Activated CD4-positive, alpha-beta T cell treated with anti-CD3 and anti-CD28 coated beads, Interleukin-2, amount 10 ng/mL, durations not matched to agents 7 days and 5 days (primary cell): Measurements from ENCODE around the gene EIF4EBP3. TPM values are rescaled to one million over a fixed set of nuclear protein-coding genes. Genes with fewer than 3 reads are reported as not detected.
"Not testable (repeated sequence)": the region's sequence is repeated elsewhere in the genome, so short reads cannot be mapped to it uniquely, and the experiment has no call there.

Experiments
- CTCF ChIA-PET: fragments of 350-600 bp; sonication (Branson Sonifier 250); formaldehyde crosslinking; loops from one replicate; lab custom pipeline; 2021; ENCODE audit warnings: antibody characterized with exemption; lab: Charles Lee
- POLR2A ChIA-PET: fragments of 350-600 bp; sonication (Branson Sonifier 250); formaldehyde crosslinking; loops from one replicate; lab custom pipeline; 2021; ENCODE audit warnings: antibody characterized with exemption; lab: Charles Lee
- DNase-seq: peaks from one replicate; pipeline ENCODE4 v3.0.0-alpha.2; 2020
- H3K27ac Mint-ChIP-seq: one replicate; pipeline ENCODE4 v1.8.0; 2021; ENCODE audit warnings: mild to moderate bottlenecking, moderate library complexity, mixed read lengths
- H3K27me3 Mint-ChIP-seq: one replicate; pipeline ENCODE4 v1.8.0; 2021; ENCODE audit warnings: mixed read lengths
- H3K36me3 Mint-ChIP-seq: one replicate; pipeline ENCODE4 v1.8.0; 2021; ENCODE audit warnings: low read depth, mixed read lengths
- H3K4me1 Mint-ChIP-seq: one replicate; pipeline ENCODE4 v1.8.0; 2021; ENCODE audit warnings: mixed read lengths
- H3K4me3 Mint-ChIP-seq: one replicate; pipeline ENCODE4 v1.8.0; 2021; ENCODE audit warnings: mild to moderate bottlenecking, moderate library complexity, mixed read lengths
- H3K9me3 Mint-ChIP-seq: one replicate; pipeline ENCODE4 v1.8.0; 2021; ENCODE audit warnings: mixed read lengths
- total RNA-seq, 2 experiments: library from RNA; stranded (reverse); gene quantifications; one replicate each; pipeline ENCODE4 v1.2.3, GENCODE V29; 2021

Gene EIF4EBP3
- total RNA-seq, 2 experiments from 2014 or later = 9.5 to 9.7 TPM

DNA sequence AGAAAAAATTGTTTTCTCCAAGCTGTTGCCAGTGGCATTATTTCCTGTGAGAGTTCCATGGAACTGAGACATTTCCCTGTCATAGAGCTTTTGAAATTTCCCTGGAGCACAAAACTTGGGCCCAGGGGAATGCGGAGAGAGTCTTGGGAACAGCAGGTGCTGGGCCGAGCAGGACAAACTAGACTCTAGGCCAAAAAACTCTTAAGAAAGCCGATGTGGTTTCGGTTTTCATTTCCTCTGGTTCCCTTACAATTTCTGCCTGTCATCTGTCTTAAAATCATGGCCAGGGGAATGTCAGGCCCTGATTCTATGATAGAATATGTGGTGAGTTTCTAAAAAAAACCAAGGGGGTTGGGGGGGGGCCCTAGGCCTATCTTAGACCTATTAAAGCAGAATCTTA is 21.7 kb downstream of the EIF4EBP3 start:
- peak overlapping the region; percentile 65 for H3K4me3 Mint-ChIP-seq
- ChIA-PET POLR2A (interaction anchor here (0.6 to 1.6 kb wide), 2 partner anchors 78 to 1130 kb away, joined by 3 read pairs; partner anchors contain the start of genes IK and NDUFA2), CTCF (interaction anchor here (0.8 to 1.6 kb wide), 5 partner anchors 8 to 66 kb away, joined by 3 to 6 read pairs (median 3); no protein-coding TSS in a partner anchor)
- peaks cover 54% of the 10 kb centered on the region for H3K4me1 Mint-ChIP-seq
- H3K36me3 Mint-ChIP-seq = peaks cover 44% of the 10 kb centered on the region
- peak; percentile 33 for DNase-seq
- no peaks in the 10 kb centered on the region for H3K27me3 Mint-ChIP-seq
- no peaks in the 10 kb centered on the region for H3K9me3 Mint-ChIP-seq
- H3K27ac Mint-ChIP-seq = peak overlapping the region; percentile 97

DNA sequence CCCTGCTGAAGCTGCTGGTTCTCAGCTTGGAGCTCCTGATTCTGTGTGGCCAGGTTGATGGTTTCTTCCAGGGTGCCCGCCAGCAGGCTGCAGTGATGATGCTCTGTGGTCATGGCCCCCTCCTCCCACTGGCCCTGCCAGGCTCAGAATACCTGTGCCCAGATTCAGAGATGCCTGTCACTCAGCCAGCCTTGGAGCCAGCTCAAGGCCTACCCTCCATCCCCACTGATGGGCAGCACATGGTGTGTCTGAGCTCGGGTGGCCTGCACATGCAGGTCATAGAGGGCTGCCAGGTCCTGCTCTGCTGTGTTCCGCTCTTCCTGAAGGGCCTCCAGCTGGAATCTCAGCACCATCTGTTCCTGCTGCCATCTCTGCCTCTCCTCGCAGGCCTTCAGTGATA is 22.6 kb downstream of the EIF4EBP3 start:
- Mint-ChIP-seq H3K9me3 (no peaks in the 10 kb centered on the region), H3K27ac (peak overlapping the region; percentile 97), H3K36me3 (peaks cover 42% of the 10 kb centered on the region), H3K4me3 (no peak overlapping the region), H3K4me1 (peaks cover 52% of the 10 kb centered on the region), H3K27me3 (no peaks in the 10 kb centered on the region)
- POLR2A ChIA-PET = interaction anchor here (1.6 kb wide), 1 partner anchor 77 kb away, joined by 3 read pairs; the partner anchor contains the start of genes IK and NDUFA2
- CTCF ChIA-PET = interaction anchor here (1.1 to 1.6 kb wide), 4 partner anchors 9 to 34 kb away, joined by 3 to 6 read pairs (median 4); partner anchors contain the start of gene EIF4EBP3
- DNase-seq = no peak

- no peak for DNase-seq
- ChIA-PET POLR2A (interaction anchor here (1.6 kb wide), 1 partner anchor 77 kb away, joined by 3 read pairs; the partner anchor contains the start of genes IK and NDUFA2), CTCF (interaction anchor here (1.6 kb wide), 2 partner anchors 8 to 23 kb away, joined by 5 to 6 read pairs; partner anchors contain the start of gene EIF4EBP3)
- Mint-ChIP-seq H3K4me1 (peaks cover 53% of the 10 kb centered on the region), H3K27ac (peak overlapping the region; percentile 97), H3K27me3 (no peaks in the 10 kb centered on the region), H3K36me3 (peaks cover 44% of the 10 kb centered on the region), H3K9me3 (no peaks in the 10 kb centered on the region), H3K4me3 (no peak overlapping the region)
Observed at GRCh38 chr5:140570488-140570887, 23.0 kb downstream of the EIF4EBP3 start.

- H3K27me3 Mint-ChIP-seq = no peaks in the 10 kb centered on the region
- no peaks in the 10 kb centered on the region for H3K9me3 Mint-ChIP-seq
- ChIA-PET POLR2A (interaction anchor here (1.6 kb wide), 1 partner anchor 76 kb away, joined by 3 read pairs; the partner anchor contains the start of genes IK and NDUFA2), CTCF (interaction anchor here (1.4 to 1.6 kb wide), 3 partner anchors 19 to 24 kb away, joined by 3 to 5 read pairs (median 3); partner anchors contain the start of gene EIF4EBP3)
- no peak overlapping the region for H3K27ac Mint-ChIP-seq
- peaks cover 39% of the 10 kb centered on the region for H3K36me3 Mint-ChIP-seq
- DNase-seq = no peak
- peaks cover 49% of the 10 kb centered on the region for H3K4me1 Mint-ChIP-seq
- no peak overlapping the region for H3K4me3 Mint-ChIP-seq
Observed at GRCh38 chr5:140571105-140571504, 23.6 kb downstream of the EIF4EBP3 start.

DNA sequence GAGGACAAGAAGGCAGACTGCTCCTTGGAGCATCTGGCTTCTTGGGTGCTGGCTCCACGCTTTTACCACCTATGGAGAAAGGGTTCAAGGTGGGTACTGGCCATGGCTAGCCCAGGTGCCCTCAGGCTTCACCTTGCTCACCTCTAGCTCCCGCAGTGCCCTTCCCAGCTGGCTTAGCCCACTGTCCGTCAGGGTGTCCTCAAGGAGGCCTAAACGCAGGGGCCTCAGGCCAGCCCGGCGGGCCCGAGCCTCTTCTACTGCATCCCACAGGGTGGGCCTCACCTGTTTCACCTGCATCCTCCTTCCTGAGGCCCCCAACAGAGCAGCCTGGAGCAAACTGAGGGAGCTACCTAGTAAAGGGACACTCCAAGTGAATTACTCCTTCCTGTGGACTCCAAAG is 26.2 kb downstream of the EIF4EBP3 start:
- POLR2A ChIA-PET = no interaction called here
- peaks cover 18% of the 10 kb centered on the region for H3K36me3 Mint-ChIP-seq
- H3K4me3 Mint-ChIP-seq = no peak overlapping the region
- H3K27ac Mint-ChIP-seq = no peak overlapping the region
- H3K27me3 Mint-ChIP-seq = no peaks in the 10 kb centered on the region
- no peaks in the 10 kb centered on the region for H3K9me3 Mint-ChIP-seq
- no peak for DNase-seq
- H3K4me1 Mint-ChIP-seq = peaks cover 29% of the 10 kb centered on the region
- CTCF ChIA-PET = interaction anchor here (0.5 kb wide), 1 partner anchor 1928 kb away, joined by 3 read pairs; no protein-coding TSS in a partner anchor

GRCh38 chr5:140574165-140574564 is 26.7 kb downstream of the EIF4EBP3 start:
- Mint-ChIP-seq H3K9me3 (no peaks in the 10 kb centered on the region), H3K4me1 (peaks cover 24% of the 10 kb centered on the region), H3K27ac (no peak overlapping the region), H3K27me3 (no peaks in the 10 kb centered on the region), H3K36me3 (peaks cover 14% of the 10 kb centered on the region), H3K4me3 (no peak overlapping the region)
- CTCF ChIA-PET = interaction anchor here (0.5 kb wide), 1 partner anchor 1929 kb away, joined by 3 read pairs; no protein-coding TSS in a partner anchor
- no peak for DNase-seq
- POLR2A ChIA-PET = no interaction called here

DNA sequence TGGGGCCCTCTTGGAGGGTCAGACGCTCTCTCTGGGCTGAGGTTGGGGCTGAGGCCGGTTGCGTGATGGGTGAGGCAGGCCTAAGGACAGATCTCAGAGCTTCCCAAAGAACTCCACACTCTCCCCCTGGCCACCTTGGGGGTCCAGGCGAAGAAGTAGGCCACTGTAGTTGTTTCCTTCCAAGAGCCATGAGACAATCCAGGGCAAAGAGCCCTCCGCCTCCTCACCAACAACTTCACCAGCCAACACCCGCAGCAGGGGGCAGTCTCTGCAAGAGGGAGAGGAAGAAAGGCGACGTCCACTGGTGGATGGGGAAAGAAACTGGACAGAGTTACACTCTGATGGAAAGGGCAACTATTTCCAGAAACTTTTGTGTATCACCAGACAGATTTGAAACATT is 27.8 kb downstream of the EIF4EBP3 start:
- H3K36me3 Mint-ChIP-seq = peaks cover 9% of the 10 kb centered on the region
- H3K27ac Mint-ChIP-seq = no peak overlapping the region
- ChIA-PET POLR2A (no interaction called here), CTCF (no interaction called here)
- H3K27me3 Mint-ChIP-seq = peaks cover 2% of the 10 kb centered on the region
- DNase-seq = no peak
- no peak overlapping the region for H3K4me3 Mint-ChIP-seq
- H3K9me3 Mint-ChIP-seq = no peaks in the 10 kb centered on the region
- peaks cover 13% of the 10 kb centered on the region for H3K4me1 Mint-ChIP-seq

DNA sequence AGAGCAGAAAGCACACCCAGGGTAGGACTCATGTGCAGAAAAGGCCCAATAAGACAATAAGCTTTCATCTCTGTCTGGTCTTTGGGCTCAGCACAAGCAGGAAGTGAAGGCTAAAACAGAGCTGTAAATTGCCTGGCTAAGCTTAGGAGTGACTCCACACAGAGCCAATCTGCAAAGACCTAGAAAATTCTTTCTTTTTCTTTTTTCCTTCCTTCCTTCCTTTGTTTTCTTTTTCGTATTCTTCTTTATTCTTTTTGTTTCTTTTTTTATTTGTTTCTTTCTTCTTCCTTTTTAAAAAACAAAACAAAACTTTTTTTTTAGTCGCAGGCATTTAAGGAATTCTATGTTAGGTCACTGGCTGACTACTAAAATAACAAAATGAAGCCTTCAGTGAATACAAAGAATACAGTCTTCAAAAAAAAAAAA is 29.3 kb downstream of the EIF4EBP3 start:
- no peak for DNase-seq
- POLR2A ChIA-PET = interaction anchor here (0.6 kb wide), 1 partner anchor 37 kb away, joined by 3 read pairs; no protein-coding TSS in a partner anchor
- H3K4me3 Mint-ChIP-seq = no peak overlapping the region
- peaks cover 13% of the 10 kb centered on the region for H3K4me1 Mint-ChIP-seq
- no peaks in the 10 kb centered on the region for H3K9me3 Mint-ChIP-seq
- peaks cover 2% of the 10 kb centered on the region for H3K36me3 Mint-ChIP-seq
- CTCF ChIA-PET = interaction anchor here (1.2 to 1.4 kb wide), 3 partner anchors 11 to 59 kb away, joined by 3 to 7 read pairs (median 3); partner anchors contain the start of gene APBB3
- H3K27me3 Mint-ChIP-seq = peaks cover 11% of the 10 kb centered on the region
- H3K27ac Mint-ChIP-seq = peak overlapping the region; percentile 9

DNA sequence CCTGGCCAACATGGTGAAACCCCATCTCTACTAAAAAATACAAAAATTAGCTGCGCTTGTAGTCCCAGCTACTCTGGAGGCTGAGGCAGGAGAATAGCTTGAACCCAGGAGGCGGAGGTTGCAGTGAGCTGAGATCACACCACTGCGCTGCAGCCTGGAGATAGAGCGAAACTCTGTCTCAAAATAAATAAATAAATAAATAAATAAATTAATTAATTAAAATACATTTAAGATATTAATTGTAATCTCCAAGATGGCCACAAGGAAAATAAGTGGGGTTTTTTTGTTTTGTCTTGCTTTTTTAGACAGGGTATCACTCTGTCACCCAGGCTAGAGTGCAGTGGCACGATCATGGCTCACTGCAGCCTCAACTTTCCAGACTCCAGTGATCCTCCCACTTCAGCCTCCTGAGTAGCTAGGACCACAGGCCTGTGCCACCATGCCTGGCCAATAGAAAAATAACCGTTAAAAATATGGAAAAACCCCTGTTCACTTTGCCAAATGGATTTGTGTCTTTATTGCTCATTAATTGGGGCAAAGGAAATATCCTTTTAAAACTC is 31.8 kb downstream of the EIF4EBP3 start:
- H3K27ac Mint-ChIP-seq, POLR2A ChIA-PET: not testable (repeated sequence)
- CTCF ChIA-PET = interaction anchor here (1.7 kb wide), 1 partner anchor 9 kb away, joined by 6 read pairs; no protein-coding TSS in a partner anchor

GRCh38 chr5:140587495-140587894 is 40.0 kb downstream of the EIF4EBP3 start:
- Mint-ChIP-seq H3K9me3 (no peaks in the 10 kb centered on the region), H3K4me3 (no peak overlapping the region), H3K27ac (no peak overlapping the region), H3K27me3 (peaks cover 16% of the 10 kb centered on the region), H3K36me3 (no peaks in the 10 kb centered on the region), H3K4me1 (no peaks in the 10 kb centered on the region)
- DNase-seq = no peak
- ChIA-PET CTCF (no interaction called here), POLR2A (no interaction called here)

More for the DNA sequence above, 31.8 kb downstream of the EIF4EBP3 start:
- H3K4me3 Mint-ChIP-seq, H3K36me3 Mint-ChIP-seq, H3K9me3 Mint-ChIP-seq, DNase-seq: not testable (repeated sequence)
- Mint-ChIP-seq H3K27me3 (peaks cover 25% of the 10 kb centered on the region), H3K4me1 (peaks cover 13% of the 10 kb centered on the region)

GRCh38 chr5:140588311-140589070 is 41.0 kb downstream of the EIF4EBP3 start:
- POLR2A ChIA-PET = no interaction called here
- CTCF ChIA-PET = interaction anchor here (0.6 to 1.4 kb wide), 3 partner anchors 12 to 96 kb away, joined by 3 to 4 read pairs (median 3); no protein-coding TSS in a partner anchor
- peaks cover 9% of the 10 kb centered on the region for H3K27me3 Mint-ChIP-seq
- no peak overlapping the region for H3K27ac Mint-ChIP-seq
- H3K9me3 Mint-ChIP-seq = no peaks in the 10 kb centered on the region
- peaks cover 5% of the 10 kb centered on the region for H3K4me1 Mint-ChIP-seq
- H3K4me3 Mint-ChIP-seq = no peak overlapping the region
- no peaks in the 10 kb centered on the region for H3K36me3 Mint-ChIP-seq
- no peak for DNase-seq

DNA sequence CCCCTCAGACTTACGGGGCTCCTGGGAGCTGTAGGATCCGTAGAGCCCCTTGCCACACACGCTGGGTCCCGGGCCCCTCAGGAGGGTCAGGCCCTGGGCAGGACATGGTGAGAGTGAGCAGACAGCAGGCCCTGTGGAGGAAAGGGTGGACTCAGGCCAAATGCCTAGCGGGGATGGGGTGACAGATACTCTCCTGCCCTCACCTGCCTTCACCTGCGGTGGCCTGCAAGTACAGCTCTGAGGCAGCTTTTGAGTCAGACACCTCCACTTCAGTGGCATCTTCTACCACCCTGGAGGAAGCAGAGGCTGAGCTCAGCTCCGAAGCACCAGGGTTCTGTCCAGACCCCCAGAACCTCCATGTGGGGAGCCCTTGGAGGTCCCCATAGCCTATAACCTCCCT is 43.4 kb downstream of the EIF4EBP3 start:
- Mint-ChIP-seq H3K27me3 (peaks cover 6% of the 10 kb centered on the region), H3K27ac (no peak overlapping the region), H3K4me3 (no peak overlapping the region), H3K36me3 (no peaks in the 10 kb centered on the region), H3K9me3 (no peaks in the 10 kb centered on the region), H3K4me1 (peaks cover 5% of the 10 kb centered on the region)
- CTCF ChIA-PET = interaction anchor here (1.1 kb wide), 1 partner anchor 67 kb away, joined by 3 read pairs; no protein-coding TSS in a partner anchor
- DNase-seq = no peak
- POLR2A ChIA-PET = no interaction called here
